RKO (cell line): ENCODE data around the gene SLCO2A1.
"Not testable (repeated sequence)": the region's sequence is repeated elsewhere in the genome, so short reads cannot be mapped to it uniquely, and the experiment has no call there.

Experiments
- DNase-seq: peaks from one replicate; pipeline ENCODE4 v3.0.0-alpha.2; 2016; ENCODE audit warnings: low spot score

Gene SLCO2A1

DNA sequence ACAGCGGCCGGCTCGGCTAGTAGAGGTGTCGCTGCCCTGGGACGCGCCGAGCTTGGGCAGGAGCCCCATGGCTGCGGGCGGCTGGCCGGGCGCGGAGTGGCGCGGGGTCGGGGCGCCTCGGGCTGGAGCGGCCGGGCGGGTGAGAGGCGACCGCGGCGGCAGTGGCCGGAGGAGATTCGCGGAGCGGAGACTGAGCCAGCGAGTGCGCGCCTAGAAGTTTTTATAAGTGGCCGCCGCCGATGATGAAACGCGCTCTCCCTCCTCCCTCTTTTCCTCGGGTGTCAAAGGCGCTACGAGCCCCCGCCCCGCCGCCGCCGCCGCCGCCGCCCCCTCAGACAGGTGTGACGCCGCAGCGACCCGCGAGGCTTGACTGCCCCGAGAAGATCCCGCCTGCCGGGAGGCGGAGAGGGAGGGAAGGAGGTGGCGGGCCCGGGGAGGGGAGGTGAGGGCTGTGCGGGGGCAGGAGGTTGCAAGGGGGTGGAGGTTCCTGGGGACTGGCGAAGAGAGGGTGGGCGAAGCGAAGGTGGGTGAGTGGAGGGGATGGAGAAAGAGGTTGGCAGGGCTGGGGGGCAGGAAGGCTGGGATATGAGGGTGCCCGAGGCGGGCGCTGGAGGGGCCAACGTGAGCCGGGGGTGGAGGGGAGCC lies at the start of gene SLCO2A1:
TSS of gene SLCO2A1 (minus strand) at position 192 of the 645 bp plus-strand sequence. CDS start at position 69, 123 bp downstream.
- no peak for DNase-seq

DNA sequence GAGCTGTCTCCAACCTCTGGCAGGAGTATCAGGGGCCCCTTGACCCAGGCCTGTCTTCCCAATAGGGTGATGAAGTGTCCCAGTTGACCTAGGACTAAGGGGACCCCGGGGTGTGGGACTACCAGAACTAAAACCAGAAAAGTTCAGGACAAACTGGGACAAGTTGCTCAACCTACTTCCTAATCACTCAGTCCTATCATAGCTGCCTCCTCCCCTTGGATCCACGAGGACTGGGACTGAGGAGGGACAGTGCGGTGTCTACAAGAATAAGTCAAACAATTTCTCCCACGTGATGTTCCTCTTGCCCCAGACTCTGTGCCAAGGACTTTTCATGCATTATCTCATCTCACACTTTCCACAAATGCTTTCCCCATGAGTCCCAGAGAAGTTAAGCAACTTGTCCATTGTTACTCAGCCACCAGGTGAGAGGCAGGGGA lies 49.4 kb upstream of the SLCO2A1 start:
- no peak for DNase-seq

DNA sequence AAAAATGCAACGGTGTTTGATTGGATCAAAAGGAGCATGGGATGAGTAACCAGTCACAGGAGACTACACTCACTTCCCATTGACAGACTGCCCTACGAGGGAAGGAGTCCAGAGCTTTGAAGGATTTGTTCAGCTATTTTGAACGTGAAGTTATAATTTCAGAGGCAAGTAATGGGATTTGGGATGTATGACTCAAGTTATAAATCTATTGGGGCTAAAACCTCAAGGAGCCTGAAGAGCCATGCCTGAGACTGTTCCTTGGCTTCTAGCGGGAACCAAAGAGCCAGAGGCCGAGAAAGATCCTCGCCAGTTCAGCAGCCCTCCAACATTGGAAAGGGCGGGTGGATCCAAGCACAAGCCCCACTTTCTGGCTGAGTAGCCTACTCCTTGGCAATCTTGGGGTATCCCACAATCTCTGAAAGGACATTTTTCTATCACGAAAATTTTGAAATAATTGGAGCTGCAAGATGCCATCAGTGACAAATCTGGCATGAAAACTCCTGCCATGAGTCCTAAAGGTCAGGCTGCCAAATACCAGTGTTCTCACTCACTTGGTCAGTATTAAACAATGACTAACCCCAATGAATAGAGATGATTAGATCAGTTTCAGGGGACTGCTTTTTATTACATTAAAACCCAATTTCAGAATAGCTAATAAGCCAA lies 48.6 kb upstream of the SLCO2A1 start:
- no peak for DNase-seq

DNA sequence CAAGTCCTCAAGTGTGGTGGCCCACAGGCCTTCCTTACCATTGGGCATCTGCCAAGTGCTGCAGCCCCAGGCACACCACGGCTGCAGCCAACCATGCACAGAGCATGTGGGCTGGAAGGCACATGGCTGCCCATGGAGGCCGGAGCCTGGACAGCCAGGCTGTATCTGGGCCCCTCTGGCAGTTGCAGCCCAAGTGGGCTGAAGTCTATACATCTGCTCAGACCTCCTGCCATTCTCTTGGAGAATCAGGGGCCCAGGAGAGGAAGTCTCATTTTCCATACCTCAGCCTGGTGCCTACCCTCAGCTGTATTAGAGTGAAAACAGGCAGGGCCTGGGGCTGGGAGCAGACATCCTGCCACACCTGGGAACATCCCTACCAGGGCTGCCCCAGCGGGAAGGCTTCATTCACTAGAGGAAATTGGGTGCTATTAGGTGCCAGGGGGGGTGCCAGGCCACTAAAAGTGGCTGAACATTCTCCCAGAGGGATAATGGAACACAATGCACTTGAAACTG lies 48.0 kb upstream of the SLCO2A1 start:
- no peak for DNase-seq

DNA sequence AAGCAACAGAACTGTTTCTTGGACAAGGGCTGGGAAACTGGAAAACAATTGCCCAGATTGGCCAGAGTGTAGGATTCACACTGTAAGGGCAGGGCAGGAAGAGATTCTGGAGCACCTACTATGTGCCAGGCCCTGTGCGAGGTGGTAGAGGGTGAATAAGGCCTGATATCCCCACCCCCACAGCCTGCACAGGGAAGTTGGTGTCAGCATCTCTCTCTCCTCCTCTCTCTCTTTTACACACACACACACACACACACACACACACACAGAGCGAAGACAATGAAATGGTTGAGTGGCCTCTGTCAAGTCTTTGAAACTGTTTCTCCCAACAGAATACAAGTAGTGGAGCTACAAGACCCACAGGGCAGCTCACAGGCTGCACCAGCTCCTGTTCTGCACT lies 47.1 kb upstream of the SLCO2A1 start:
- DNase-seq: no peak

DNA sequence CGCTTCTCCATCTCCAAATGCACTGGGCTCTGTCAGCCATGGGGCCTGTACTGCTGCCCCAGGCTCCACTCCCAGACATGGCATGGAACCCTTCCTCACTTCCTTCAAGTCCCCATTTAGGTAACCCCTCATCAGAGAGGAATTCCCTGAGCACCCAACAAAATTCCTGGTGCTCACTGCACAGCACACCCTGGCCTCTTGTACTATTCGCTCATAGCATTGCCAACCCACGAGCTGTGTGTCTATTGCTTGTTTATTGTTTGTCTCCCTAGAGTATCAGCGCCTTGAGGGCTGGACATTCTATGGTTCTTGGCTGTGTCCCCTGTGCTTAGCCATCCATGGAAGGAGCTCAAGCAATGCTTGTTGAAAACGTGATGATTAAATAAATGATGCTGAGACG lies 46.1 kb upstream of the SLCO2A1 start:
- DNase-seq: no peak

DNA sequence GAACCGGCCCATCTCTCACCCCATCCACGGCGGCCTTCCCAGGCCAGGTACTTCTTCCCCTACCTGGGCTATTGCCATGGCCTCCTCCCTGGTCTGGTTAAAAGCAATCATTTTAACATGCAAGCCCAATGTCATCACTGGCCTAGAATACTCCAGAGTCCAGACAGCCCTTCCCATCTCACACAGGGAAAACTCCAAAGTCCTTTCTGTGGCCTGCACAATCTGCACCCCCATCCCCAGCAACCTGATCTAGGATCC lies 45.8 kb upstream of the SLCO2A1 start:
- DNase-seq: no peak

DNA sequence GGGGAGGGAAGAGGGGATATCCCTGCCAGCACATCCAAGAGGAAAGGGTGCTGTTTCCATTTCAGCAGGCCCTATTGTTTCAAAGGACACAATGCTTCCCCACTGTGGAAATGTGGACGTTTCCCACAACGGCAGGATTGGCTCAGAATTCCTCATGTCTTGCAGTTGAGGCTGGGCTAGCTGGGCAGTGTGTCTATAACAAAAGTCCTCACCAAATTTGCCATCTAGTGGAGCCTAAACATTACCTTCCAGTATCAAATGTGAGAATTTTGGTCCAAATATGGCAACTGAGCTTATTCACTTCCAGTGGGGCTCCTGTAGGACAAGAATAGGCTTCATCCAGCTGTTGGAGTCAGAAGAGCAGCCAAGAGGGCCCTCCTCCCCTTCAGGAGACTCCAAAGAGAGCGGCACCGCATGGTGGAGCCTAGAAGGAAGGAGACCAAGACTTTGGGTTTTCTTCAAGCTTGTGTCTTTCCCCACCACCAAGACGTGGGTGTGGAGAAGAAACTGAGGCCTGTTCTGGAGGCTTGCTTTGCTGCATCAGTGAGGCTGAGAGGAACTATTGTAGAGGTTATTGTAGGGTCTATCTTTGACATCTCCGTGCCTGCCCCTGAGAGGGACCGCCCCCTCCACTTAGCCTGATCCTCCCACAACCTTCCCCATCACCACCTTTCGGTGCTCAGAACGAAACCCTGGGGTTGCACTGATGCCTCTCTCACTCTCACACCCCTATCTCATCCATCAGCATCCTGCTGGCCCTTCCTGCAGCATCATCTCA lies 45.3 kb upstream of the SLCO2A1 start:
- DNase-seq: no peak

DNA sequence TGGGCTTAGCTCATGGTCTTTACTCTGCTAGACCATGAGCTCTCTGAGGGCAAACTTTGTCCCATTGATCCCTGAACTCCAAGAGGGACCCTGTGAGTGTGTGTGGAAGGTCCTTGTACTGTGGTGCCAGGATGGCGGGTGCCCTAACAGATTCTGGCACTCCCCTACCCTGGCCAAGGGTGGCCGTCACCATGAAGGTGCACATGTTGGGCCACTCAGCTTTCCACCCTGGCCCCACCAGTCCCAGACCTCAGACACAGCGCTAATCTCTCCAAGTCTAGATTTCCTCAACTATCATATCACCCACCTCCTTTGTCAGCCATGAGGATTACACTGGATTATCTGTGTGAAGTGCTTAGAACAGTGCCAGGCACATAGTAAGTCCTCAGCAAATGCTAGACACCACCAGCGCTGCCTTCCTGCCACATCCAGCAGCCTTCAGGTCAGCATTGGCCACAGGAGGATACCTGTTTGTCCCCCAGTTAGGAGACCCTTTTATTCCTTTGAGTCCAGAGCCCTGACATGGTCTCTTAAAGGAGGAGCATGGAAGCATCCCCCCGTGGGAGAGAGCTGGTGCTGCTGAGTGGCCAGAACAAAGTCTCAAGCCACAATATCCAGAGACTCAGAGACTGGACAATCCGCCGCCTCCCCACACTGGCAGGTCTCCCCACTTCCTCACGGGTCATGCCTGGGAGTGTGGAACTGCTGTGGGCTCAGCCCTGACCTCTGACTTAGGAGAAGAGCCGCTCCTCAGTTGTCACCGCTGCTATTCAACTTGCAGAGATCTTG lies 44.5 kb upstream of the SLCO2A1 start:
- no peak for DNase-seq

DNA sequence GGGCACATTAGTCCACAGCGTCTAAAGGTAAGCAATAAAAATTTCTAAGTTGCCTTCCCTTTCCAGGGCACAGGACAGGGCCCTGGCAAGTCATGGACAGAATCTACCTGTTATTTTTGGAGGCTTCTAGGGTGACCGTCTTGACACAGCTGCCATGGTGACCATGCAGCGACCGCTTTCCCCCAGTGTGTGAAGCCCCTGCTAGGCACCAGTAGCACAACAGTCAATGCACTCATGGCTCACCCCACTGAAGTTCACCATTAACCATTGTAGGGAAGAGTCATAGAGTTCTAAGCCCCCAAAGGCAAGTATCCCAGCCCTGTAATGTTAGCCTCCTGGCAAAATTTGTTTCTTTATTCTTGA lies 43.8 kb upstream of the SLCO2A1 start:
- no peak for DNase-seq

DNA sequence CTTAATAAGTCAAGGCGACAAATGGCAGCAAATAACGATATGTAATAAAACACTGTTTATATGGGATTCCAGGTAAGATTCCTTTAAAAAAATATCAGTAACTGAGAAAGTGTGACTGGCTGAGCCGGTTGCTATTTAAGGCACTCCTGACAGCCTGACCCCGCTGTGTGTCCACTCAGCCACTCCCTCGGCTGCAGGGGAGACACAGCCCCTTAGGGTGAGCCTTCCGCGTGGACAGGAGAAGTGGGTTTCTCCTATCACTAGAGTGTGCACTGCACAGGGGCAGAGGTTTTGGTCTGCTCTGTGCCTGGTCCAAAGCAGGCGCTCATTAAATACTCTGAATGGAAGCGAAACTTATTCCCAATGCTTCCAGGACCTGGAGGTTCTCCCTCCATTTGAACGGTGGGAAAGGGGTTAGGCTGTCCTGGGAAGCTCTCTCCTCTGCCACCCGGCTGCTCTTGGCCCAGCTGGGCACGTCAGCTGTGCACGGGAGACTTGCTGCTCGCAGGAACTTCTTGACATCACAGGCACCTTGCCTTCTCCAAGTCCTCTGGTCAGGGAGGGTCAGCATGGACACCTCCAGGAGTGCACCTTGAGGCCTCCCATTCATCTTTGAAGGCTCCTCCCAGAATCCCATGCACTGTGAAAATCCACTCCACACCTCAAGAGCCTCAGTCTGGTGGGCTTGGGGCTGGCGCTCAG lies 43.3 kb upstream of the SLCO2A1 start:
- DNase-seq: no peak

DNA sequence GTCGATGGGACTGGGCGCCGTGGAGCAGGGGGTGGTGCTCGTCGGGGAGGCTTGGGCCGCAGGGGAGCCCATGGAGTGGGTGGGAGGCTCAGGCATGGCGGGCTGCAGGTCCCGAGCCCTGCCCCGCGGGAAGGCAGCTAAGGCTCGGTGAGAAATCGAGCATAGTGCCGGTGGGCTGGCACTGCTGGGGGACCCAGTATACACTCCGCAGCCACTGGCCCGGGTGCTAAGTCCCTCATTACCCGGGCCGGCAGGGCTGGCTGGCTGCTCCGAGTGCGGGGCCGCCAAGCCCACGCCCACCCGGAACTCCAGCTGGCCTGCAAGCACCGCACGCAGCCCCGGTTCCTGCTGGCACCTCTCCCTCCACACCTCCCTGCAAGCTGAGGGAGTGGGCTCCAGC lies 40.6 kb upstream of the SLCO2A1 start:
- not testable (repeated sequence) for DNase-seq

DNA sequence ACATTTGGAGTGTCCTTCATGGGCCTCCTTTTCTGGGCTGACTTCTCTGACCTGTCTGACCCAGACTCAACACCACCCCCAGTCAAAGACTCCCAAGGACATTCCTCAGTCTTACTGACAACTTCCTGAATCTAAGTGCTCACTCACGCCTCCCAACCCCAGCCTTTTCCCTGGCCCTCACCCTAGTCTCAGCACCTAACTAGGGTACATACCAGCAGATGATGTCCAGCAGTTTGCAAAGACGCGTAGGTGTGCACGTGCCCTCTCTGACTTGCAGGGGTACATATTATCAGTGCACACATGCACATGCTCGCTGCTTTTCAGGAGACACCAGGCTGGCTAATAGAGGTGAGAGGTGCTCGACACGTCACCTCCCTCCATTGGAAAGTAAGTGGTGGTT lies 38.7 kb upstream of the SLCO2A1 start:
- DNase-seq: no peak

DNA sequence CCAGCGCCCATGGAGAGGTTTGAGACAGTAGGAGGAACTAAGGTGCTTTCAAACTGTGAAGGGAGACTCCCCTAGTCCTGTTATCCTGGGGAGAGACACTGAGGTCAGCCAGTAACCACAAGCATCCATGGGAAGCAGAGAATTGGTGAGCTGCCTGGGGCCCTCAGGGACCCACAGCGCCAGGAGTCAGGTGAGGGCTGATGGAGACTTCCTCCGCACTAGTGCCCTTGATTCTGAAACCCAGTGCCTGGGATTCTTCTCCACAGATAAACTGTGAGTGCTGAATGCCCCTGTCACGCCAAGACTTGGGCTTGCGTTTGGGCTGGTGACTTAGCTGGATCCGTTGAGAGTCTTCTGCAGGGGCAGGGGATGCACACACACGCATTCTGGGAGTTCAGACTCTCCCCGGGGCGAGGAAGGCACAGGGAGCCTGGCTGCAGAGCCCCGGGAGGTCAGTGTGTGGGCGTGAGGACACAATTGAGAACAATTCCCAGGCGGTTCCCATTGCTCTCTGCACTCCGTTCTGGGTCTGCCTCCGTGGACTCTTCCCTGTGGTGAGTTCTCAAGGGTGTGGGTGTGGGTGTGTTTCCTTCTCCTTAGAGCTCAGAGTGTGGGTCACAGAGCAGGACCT lies 37.9 kb upstream of the SLCO2A1 start:
- no peak for DNase-seq

DNA sequence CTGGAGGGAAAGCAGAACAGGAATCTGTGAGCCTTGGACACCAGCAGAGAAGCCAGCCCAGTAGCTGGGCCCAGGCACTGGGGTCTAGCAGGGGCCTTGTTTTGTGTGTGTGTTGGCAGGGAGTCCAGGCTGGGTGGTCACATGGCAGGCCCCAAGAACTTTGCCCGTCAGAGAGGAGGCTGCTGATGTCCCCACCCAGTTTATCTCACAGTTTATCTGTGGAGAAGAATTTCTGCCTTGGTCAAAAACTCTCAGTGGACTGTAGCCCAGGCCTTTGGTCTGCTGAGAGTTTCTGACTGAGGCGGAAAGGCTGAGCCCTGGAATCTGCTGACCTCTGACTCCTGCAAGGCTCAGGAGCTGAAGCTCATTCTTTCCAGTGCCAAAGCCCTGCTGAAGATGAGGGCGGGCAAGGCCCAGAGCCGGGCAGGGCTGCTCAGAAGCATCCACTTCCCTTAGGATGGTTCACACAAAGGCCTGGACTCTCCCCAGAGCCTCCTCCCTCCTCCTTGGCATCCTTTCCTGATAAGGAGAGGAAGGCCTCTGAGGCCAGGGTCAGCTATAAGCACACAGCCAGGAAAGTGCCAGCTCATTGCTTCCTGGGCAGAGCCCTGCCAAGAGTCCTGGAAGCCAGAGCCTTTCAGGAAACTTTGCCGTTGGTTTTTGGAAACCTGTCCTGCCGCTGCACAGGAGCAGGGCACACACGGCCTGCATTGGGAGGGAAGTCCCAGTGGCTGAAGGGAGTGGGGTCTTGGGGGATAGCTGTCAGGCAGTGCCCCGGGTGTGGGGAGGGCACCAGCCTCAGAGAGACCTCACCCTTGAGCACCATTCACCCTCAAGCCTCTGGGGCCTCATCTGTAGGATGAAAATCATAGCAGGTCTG lies 37.2 kb upstream of the SLCO2A1 start:
- no peak for DNase-seq

DNA sequence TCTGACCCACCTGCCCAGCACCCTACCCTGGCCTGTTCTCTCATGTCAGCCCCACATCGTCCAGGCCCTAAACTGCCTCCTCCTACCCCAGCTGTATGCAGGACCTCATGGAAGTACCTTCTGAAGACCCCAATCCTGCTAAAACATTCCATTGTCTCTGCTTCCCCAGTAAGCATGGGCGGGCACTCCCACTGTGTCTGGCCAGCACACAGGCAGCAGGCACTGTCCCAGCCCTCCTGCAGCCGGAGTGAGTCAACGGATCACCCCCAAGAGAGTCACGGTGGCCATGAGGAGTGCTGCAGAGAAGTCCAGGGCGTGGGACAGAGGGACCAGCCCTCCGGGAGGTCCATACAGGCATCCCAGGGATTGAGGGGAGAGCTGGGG lies 36.4 kb upstream of the SLCO2A1 start:
- no peak for DNase-seq

DNA sequence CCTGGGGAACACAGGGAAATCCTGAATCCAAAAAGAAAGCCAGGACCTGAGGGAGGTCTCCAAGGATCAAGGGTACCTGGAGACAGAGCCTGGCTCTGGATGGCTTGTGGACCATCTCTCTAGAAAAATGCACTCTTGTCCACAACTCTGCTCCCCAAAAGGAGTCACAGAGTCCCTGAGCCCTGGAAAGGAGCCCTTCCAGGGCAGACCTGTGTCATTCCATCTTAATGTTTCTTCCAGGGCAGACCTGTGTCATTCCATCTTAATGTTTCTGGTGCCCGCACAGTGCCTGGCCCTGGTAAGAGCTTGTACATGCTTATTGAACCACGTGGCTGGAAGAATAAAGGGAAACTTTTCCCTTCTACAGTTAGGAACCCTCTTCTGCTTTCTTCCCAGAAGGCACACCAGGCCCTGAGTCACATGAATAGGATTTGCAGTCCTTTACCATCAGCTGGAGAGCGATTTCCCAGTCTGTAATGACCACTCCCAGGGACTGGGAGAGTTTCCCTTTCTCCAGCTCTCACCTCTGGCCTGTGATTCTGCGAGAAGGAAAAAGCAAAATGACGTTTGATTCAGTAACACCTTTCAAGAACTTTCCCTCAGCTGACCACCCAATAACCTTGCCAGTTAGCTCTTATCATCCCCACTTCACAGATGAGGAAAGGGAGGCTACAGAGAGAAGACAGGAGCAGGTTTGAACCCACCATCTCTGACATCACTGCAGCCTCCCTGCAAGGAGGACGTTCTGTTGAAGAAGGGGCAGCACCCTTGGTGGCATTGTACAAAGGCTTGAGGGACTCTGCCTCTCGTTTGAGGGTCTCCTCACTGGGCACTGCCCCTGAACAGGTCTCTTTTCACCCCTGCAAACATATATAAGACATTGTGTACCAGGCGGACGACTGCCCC lies 35.8 kb upstream of the SLCO2A1 start:
- DNase-seq: no peak

DNA sequence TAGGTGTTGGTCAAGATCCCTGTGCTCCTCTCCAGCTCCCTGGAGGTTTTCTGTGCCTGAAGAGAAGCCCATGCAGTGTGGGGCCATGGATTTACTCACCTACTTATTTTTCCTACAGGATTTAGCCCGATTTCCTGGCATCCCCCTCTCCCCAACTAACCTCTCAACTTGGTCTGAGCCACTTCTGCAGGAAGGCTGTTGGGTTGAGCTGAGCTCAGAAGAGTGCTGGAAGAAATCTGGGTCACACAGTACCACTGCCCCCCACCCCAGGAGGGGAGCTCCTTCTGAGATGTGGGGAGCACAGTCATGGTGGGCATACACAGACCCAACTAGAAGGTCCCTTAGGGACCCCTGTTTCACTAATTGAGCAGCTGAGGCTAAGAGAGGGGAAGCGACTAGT lies 34.4 kb upstream of the SLCO2A1 start:
- no peak for DNase-seq

DNA sequence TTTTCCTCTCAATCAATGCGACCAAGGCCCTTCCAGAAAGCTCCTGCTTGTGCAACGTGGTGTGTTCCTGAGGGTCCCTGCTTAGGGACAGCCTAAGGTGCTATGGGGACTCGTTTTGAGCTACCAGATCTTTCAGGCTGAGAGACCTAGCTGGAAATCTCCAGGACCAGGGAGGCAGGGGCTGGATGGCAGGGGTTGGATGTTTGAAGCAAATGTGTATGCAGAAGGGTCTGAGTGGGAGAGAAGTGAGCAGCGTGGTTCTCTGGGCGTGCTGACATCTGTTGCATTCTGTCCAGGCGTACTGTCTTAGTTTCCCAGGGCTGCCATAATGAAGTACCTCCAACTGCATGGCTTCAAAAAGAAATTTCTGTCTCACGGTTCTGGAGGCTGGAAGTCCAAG lies 31.7 kb upstream of the SLCO2A1 start:
- no peak for DNase-seq
